CD4-positive, alpha-beta T cell treated with Interleukin-4 for 1 hour (primary cell): ENCODE measurements around the gene IFI27L2.

Experiments
- DNase-seq, 2 donors: peaks; one replicate each; pipeline ENCODE4 v3.0.0-alpha.2; 2020 to 2022

The IFI27L2 gene

DNA sequence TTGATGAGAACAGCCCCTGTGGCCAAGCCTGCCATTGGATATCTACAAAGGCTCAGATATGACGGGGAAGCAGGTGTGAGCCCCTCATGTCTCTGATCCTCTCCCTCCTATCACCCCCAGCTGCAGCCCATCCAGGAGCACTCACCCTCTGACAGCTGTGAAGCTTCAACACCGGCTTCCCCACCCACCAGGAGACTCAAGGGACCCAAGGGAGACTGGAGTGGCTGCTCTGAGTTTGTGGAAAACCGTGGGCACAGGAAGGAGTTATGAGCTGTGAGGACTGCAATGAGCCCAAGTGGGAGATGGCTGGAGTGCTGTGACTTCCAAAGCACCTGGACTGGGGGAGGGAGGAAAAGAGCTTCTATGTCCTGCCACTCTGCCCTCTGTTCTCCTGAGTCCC, 7.9 kb downstream of the IFI27L2 start:
- DNase-seq, result no peak

DNA sequence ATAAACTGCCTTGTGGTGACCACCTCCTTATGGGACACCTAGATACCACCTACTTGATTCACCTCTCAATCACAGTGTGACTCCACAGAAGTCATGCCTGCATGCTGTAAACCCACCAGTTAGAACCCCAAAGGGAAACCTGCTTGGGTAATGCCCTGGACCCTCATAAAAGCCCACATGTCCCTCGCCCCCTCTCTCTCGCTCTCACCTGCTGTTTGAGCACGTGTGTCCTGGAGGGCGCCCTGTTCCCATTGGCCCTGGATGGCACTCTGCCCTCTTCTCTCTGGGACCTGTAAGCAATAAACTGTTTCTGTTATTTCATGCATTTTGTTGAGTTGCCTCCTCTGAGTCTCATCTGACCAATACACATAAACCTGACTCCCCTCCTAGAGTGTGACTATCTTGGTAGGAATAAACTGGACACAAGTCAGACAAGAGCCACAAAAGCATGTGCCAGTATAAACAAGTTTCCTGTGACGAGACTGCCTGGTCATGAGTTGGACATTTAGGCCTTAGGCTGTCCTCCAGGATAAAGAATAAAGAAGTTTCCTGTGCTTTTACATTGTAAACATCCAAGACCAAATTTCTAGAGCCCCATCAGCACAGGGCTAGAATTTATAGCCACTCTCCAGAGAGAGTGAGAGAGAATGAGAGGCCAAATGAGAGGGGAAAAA, 8.6 kb downstream of the IFI27L2 start:
- no peak for DNase-seq

DNA sequence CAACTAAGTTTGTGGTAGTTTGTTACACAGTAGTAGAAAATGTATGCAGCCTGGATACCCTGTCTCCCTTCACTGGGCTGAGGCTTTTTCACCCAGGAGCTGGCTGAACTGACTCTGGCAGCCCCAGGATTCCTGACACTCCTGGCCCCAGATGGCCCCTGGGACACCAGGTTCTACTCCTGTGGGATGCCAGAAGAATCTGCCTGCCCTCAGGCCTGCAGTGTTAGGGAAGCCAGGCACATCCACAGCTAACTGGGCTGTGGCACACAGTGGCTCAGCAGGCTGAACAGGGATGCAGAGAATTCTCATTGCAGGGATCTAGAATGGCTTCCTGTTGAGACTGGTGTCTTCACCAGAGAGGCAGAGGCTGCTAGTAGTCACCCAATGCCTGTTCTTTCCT, 10.3 kb downstream of the IFI27L2 start:
- DNase-seq, result no peak

DNA sequence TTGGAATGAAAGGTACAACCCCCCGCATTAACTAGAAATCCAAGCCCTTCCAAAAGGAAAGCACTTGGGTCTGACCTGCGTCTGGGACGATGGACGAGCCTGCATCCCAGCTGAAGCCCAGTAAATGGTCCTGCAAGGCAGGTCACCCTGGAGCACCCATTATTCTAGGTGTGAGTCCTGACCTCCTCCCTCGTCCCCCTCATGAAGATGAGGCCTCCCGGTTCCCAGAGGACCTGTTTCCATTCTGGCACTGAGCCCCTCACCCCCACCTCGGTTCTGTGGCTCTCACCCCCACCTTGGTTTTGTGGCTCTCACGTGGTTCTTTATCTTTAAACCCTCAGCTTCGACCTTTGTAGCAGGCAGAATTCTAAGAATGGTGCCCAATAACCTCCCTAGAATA, 11.5 kb downstream of the IFI27L2 start:
- DNase-seq, result no peak

DNA sequence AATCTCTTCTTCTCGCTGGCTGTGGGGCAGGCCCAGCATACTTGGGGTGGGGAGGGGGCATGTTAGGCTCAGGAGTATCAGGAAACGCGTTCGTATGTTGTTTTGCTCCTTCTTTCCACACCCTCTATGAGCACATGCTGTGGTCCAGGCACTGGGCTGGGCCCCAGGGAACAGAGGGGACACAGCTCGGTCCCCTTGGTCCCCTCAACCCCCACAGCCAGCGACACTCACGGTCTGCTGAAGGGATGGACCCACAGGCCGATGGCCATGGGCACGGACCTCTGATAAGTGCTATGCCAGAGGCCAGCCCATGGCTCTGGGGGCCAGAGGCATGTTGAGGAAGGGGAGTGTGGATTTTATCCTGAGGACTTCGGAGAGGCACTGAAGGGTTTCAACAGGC, 12.7 kb downstream of the IFI27L2 start:
- DNase-seq, result no peak

DNA sequence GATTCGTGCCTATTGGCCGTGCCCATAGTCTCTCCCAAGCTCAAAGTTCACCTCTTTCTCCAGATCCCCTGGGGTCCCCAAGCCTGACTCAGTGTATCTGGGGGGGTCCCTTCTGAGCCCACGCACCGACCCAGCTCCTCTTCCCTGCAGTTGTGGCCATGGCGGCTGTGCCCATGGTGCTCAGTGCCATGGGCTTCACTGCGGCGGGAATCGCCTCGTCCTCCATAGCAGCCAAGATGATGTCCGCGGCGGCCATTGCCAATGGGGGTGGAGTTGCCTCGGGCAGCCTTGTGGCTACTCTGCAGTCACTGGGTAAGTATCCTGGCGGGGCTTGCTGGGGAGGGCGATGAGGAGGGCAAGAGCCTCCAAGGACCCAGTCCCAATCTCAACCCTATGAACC, 13.8 kb downstream of the IFI27L2 start:
- no peak for DNase-seq

DNA sequence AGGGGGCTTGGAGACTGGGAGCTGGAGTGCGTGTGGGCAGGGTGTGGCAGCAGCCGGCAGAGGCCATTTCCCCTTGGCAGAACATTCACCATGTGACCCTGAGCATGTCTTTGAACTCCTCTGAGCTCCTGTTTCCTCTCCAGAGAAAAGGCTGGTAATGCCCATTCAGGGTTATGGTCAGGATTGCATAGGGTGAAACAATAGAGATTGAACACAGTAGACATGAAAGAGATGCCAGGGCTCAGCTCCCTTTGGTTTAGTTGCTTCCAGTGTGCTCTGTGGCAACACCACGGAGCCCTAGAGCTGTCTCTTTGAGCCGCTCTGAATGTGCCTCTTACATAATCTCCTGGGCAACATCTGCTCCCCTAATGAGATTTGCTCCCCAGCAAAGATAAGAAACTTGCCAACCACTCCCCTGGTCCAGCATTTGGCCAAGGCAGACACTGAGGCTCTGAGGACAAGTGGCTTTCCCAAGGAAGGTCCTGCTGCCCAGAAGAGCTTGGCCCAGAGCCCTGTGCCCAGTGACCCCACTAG, 14.3 kb downstream of the IFI27L2 start:
- no peak for DNase-seq

DNA sequence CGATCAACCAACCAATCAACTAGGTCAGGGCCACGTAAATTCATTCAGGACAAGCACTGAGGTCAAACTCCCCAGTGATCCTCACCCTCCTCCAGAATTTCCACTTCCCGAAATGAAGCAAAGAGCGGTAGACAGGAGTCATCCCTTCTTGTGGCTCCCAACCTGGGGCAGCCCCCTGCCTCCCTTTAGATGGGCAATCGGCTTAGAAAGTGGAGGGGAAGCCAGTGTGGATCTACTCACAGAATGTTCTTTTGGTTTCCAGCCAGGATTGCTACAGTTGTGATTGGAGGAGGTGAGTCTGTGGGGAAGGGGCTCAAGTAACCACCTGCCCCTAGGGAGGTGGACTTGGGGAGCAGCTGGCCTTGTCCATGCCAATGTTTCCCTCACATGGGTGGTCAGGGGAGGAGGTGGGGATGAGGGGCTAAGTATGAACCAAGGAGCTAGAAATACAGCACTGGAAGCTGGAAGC, 14.8 kb downstream of the IFI27L2 start:
- DNase-seq, result no peak

DNA sequence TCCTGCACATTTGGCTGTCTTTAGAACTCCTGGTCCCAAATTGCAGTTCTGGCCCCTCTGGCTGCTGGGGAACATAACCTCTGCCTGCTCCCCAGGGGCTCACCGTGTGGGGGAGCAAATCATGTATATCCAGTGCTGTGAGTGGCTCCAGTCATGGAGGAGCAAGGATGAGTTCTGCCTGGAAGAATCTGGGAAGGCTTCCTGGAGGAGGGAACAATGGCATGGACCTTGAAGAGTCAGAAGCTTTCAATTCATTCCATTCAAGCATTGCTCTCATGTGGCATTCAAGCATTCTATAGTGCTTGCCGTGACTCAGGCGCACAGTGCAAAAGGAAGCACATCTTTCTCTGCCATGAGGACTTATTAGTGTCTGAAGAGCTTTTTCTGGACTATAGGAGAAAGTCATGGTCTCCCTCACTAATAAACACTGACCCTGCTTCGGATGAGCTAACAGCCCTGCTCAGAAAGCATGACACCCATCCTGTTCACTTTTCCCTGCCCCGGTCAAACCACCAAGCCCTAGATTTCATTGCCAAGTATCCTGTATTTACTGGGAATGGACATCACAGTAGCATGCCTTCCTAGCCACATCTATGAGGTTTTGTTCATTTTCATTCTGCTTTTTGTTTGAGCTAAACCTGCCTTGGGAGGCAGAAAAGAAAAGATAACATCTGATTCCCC, 15.4 kb downstream of the IFI27L2 start:
- DNase-seq, result no peak

DNA sequence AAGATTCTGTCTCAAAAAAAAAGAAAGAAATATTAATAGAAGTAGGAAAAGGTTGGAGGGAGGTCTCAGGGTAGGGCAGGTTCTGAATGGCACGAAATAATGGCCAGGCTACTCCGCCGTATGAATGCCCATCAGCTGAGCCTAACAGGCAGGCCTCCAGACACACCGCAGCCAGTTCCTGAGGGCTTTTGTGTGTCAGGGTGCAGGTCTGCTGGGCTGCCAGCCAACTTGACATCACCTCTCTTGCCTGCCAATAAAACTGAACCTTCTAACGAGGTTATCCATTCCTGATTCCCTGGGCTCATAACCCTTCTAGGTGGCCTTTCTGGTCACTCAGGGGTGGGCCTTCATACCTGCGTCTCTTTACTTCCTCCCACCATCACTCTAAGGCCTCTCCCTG, 15.9 kb downstream of the IFI27L2 start:
- no peak for DNase-seq

DNA sequence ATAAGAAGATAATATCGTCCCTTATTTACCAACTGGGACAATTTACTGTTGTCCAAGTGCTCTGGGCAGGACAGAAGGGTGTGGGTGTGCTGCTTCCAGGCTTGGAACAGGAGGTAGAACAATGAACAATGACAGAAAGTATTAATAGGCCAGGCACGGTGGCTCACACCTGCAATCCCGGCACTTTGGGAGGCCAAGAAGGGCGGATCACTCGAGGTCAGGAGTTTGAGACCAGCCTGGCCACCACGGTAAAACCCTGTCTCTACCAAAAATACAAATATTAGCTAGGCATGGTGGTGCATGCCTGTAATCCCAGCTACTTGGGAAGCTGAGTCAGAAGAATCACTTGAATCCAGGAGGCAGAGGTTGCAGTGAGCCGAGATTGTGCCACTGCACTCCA, 16.3 kb downstream of the IFI27L2 start:
- DNase-seq, result no peak

DNA sequence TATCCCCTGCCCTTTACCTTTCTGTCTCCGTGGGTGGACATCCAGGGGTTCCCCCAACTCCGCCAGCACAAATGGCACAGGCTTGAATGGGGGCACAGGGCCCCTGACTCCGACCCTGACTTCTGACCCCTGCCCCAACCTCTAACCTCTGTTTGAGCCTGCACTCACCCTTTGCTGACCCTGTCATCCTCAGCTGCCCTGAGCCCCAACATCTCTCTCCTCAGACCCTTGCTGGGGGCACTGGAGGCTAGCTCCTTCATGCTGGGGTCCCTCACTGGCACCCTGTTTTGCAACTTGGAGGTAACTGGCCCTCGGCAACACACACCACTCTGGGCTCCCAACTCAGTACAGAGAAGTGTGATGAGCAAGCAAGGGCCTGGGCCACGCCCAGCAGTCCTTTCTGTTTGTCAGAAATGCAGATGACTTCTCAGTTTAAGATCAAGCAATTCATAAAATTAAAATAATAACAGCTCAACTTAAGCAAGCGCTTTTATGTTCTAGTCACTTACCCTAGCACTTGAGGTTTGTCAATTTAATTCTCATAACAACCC, 16.8 kb downstream of the IFI27L2 start:
- no peak for DNase-seq

DNA sequence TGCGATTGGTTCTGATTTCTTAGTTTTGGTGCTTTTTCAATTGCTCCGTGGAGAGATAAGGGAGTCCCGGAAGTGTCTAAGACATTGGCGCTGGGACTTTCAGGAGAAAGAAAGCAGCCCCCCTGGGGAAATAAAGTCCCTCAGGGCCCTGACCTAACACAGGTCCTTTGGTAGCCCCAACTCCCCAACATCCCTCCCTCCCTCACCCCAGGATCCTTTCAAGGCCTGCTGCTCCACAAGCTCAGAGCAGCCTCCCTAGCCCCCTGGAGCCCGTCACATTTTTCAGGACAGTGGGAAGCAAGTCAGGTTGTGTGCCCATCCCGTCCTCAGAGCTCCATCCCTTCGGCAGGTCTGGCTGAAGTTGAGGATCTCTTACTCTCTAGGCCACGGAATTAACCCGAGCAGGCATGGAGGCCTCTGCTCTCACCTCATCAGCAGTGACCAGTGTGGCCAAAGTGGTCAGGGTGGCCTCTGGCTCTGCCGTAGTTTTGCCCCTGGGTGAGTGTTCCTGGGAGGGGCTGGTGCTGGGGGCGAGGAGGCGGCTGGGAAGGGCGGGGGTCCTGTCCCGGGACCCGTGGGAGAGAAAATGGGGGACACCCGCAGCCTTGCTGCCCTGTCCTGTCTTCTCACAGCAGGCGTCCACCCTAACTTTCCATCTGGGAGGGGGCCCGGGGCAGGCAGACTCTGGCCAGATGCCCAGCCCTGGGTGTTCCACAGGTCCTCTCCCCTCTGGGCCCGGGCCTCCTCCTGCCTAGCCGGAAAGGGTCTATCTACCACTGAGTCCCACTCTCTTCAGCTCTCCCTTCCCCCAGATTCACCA, 17.9 kb downstream of the IFI27L2 start:
- DNase-seq, result no peak

DNA sequence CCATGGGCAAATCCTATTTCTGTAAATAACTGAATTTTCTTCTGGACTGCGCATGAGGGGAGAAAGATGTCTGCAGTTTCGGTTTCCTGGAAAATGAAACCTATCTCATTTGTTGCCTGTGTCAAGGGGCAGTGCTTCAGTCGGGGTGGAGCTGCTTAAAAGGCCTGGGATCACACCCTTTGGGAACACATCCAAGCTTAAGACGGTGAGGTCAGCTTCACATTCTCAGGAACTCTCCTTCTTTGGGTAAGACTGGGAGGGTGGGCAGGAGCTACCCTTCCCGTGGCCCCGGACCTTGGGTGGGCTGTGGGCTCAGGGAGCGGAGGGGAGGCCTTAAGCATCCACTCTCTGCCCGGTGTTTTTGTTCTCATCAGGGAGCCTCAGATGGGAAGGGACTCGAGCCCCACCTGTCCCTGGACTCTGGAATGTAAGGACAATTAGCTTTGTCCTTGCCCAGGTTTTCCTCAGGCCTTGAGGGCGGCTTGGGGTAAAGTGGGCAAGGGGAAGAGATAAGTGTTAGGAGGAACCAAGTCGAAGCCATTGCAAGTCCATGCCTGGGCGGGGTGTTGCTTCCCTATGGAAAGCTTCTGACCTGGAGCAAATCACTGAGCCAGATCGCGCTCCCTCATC, 18.7 kb downstream of the IFI27L2 start, which contains the start of gene IFI27:
Gene IFI27, plus strand, starts transcription at position 185 of the 630 bp plus-strand sequence.
- no peak for DNase-seq

DNA sequence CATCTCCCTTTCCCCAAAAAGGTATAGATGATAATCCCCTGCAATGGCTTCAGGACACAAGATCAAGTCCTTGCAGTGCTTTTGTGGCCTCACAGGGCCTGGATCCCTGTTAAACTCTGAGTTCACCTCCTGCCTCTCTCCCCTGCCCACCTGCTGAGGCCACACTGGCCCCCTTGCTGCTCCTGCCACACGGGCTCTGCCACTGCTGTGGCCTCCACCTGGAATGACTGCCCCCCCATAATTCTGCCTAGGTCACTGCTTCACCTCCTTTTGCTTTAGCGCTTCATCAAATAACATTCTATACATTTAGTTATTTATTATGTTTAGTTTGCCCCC, 19.5 kb downstream of the IFI27L2 start:
- no peak for DNase-seq

DNA sequence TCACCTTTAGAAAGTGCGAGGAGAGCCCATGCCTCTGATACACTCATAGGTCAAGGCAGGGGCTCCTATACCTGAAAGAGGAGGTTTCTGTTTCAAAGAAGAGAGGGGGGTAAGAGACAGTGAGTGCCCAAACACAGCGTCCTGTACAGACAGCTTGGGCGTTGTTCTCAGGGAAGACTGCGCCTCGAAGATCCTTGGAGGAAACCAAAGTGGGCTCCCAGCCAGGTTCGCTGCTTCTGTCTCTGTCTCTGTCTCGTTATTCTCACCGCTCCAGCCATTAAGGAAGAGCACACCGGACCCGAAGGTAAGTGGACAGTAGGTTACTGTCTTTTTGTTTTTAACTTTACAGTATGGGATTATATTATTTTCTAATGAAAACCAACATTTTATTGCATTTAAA, 24.7 kb downstream of the IFI27L2 start:
- no peak for DNase-seq

DNA sequence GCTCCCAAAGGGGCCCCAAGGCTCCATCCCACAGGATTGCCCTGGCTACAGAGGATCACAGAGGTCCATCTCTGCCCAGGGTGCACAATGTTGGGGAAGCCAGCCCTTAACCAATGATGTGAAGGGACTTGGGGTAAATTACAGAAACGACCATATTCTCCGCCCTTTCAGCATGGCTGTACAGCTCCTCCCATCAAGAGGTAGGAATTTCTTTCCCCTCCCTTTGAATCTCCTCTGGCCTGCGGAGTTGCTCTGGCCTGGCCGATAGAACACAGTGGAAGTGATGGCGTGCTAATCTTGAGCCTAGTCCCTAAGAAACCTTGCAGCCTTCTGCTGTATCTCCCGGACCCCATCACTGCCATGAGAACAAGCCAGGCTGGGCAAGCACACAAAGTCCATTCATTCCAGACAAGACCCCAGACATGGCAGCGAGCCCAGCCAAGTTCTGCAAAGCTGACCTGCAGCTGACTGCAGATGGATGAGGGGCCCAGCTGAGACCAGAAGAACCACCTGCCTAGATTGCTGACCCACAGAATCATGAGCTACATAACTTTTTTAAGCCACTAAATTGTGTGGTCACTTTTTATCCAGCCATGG, 25.8 kb downstream of the IFI27L2 start:
- no peak for DNase-seq

DNA sequence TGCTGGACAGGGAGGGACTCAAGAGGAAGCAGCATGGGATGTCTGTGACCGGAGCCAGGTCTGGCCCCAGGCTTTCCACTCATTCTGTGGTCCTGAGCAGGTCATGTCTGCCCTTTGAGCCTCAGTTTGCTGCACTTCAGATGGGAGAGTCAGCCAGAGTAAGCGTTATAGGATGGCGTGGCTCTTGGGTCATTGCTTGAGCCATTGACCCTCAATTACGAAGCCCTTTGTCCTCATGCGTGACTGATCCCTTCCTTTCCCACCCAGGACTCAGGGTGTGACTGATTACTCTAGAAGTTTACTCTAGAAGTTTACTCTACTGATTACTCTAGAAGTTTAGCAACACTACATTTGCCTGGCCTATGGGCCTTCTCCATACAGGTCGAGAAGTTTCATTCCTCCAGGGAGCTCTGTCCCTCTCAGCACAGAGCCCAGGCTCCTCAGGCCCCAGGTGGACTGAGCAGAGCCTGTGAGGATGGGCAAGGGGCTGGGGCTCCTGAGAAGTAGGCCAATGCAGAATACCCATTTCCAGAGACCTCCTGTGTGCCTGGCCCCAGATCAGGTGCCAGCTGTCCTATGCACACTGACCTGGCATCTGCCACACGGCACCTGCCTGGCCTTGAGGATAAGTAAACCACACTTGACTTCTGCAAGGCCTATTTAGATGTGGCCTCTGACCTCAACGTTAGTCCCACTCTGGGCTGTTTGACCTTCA, 26.5 kb downstream of the IFI27L2 start:
- no peak for DNase-seq

DNA sequence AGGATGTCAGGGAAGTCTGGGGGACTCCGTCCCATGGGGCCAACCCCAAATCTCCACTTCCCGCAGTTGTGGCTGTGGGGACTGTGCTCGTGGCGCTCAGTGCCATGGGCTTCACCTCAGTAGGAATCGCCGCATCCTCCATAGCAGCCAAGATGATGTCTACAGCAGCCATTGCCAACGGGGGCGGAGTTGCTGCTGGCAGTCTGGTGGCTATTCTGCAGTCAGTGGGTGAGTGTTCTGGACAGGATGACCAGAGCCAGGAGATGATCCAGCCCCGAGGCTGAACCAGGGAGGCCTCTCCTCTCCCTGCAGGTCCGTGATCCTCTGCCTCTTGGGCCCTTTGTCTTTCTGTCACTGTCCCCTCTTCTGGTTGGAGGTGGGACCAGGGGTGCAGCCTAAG, 27.7 kb downstream of the IFI27L2 start:
- DNase-seq, result no peak

DNA sequence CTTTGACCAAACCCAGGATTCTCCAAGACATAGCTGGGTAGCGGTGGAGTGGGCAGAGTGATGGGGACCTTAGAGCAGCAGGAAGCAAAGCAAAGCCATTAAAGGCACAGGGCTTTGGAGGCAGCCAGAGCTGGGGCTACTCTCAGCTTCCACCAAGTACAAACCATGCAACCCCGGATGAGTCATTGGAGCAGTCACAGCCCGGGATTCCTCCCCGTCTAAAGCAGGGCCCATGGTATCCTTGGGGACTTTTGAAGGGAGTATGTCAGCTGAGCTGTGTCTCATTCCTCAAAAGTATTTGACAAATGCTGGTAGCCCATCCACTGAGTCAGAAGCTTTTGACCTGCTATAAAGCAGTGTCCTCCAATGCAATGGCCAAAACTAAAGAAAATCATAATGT, 28.6 kb downstream of the IFI27L2 start:
- DNase-seq, result no peak

DNA sequence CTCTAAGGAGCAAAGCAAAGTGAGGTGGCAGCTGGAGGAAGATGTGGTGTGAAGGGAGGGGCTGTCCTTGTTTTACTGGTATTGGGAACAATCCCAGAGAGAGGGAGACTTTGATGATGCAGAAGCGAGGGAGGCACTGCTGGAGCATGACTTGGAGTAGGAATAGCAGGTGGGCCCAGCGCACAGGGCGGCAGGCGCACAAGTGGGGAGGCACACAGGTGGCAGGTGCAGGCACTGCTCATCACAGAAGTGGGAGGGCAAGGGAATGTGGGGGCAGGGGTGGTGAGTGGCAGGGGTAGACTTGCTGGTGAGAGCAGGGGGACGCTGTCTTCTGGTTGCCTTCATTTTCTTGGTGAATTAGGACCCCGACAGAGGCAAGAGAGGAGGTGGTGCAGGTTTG, 30.4 kb downstream of the IFI27L2 start:
- DNase-seq, result no peak
